ENCODE results near the gene SKIDA1.
A peak's percentile ranks its signal among the peaks of the same experiment; 100 is the strongest.

The SKIDA1 gene

GRCh38 chr10:21493784-21494183 is 31.7 kb downstream of the SKIDA1 start:
- CTCF ChIA-PET, result interaction anchor here (0.7 to 4.0 kb wide), 8 partner anchors 9 to 1581 kb away, joined by 3 to 51 read pairs (median 3); partner anchors contain the start of gene DNAJC1
- POLR2A ChIA-PET, result interaction anchor here (0.6 kb wide), 1 partner anchor 23 kb away, joined by 4 read pairs; no protein-coding TSS in a partner anchor
- DNase-seq (ENCODE audit: extremely low spot score), result no peak
- no peak for TF ChIP-seq CTCF (IDR thresholded peaks at IDR 0.05; ENCODE audit: control extremely low read depth, extremely low read depth, low read depth, missing control alignments)

GRCh38 chr10:21492421-21492820 is 33.1 kb downstream of the SKIDA1 start:
- no peak for DNase-seq (ENCODE audit: extremely low spot score)
- CTCF ChIA-PET, result interaction anchor here (1.1 to 1.5 kb wide), 2 partner anchors 11 to 241 kb away, joined by 3 to 4 read pairs; no protein-coding TSS in a partner anchor
- no peak for TF ChIP-seq CTCF (IDR thresholded peaks at IDR 0.05; ENCODE audit: control extremely low read depth, extremely low read depth, low read depth, missing control alignments)
- POLR2A ChIA-PET, result no interaction called here

- ChIA-PET POLR2A (no interaction called here), CTCF (interaction anchor here (1.4 to 1.5 kb wide), 2 partner anchors 9 to 239 kb away, joined by 3 to 4 read pairs; no protein-coding TSS in a partner anchor)
- no peak for DNase-seq (ENCODE audit: extremely low spot score)
- TF ChIP-seq CTCF (IDR thresholded peaks at IDR 0.05; ENCODE audit: control extremely low read depth, extremely low read depth, low read depth, missing control alignments), result no peak
Measured at GRCh38 chr10:21490711-21491105, 34.8 kb downstream of the SKIDA1 start.

- ChIA-PET CTCF (interaction anchor here (1.1 to 1.5 kb wide), 3 partner anchors 10 to 240 kb away, joined by 3 to 4 read pairs (median 3); no protein-coding TSS in a partner anchor), POLR2A (no interaction called here)
- no peak for TF ChIP-seq CTCF (IDR thresholded peaks at IDR 0.05; ENCODE audit: control extremely low read depth, extremely low read depth, low read depth, missing control alignments)
- no peak for DNase-seq (ENCODE audit: extremely low spot score)
Measured at GRCh38 chr10:21490028-21490710, 35.3 kb downstream of the SKIDA1 start.

GRCh38 chr10:21488957-21489446 is 36.5 kb downstream of the SKIDA1 start:
- POLR2A ChIA-PET, result no interaction called here
- CTCF ChIA-PET, result interaction anchor here (1.1 to 1.5 kb wide), 3 partner anchors 11 to 503 kb away, joined by 3 to 4 read pairs (median 3); no protein-coding TSS in a partner anchor
- TF ChIP-seq CTCF (IDR thresholded peaks at IDR 0.05; ENCODE audit: control extremely low read depth, extremely low read depth, low read depth, missing control alignments), result no peak

GRCh38 chr10:21488246-21488956 is 37.1 kb downstream of the SKIDA1 start:
- ChIA-PET CTCF (interaction anchor here (1.4 to 1.6 kb wide), 2 partner anchors 12 to 503 kb away, joined by 3 read pairs; no protein-coding TSS in a partner anchor), POLR2A (no interaction called here)
- TF ChIP-seq CTCF (IDR thresholded peaks at IDR 0.05; ENCODE audit: control extremely low read depth, extremely low read depth, low read depth, missing control alignments), result no peak
- peak; percentile 1 for DNase-seq (ENCODE audit: extremely low spot score)

More at GRCh38 chr10:21488957-21489446, 36.5 kb downstream of the SKIDA1 start:
- no peak for DNase-seq (ENCODE audit: extremely low spot score)
